Measurements from ENCODE around the gene COL6A2. TPM values are rescaled to one million over a fixed set of nuclear protein-coding genes. Genes with fewer than 3 reads are reported as not detected.
"Not testable (repeated sequence)": the region's sequence is repeated elsewhere in the genome, so short reads cannot be mapped to it uniquely, and the experiment has no call there.

COL6A2 gene
- total RNA-seq, 2 donors from 2014 or later, result 0.88 to 4.2 TPM

DNA sequence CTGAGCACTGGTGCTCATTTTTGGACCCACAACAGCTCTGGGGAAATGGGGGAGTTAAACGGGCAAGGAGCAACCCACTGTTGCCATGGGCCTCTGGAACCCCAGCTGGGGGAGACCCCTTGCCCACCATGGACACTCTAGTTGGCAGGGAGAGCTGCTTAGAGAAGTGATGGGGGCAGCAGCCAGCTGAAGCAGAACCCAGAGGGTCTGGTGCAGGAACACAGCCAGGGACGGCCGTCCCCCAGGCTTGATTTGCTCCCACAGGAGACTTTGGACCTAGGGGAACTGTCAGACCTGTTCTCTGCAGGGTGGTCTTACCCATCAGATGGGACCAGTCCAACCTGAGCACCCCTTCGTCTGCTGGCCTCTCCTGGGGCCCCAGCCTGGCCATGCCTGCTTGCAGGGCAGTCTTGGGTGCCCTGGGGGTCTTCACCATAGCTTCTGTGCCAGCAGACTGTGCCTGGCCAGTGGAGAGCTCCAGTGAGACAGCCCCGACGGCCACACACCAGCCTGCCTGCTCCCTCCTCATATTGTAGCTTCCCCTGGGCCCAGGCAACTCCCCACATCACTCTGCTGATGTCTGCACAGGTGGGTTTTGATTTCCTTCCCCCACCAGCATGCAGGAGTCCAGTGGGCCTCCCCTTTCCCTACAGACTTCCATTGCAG lies 75.1 kb downstream of the COL6A2 start:
- ATAC-seq (no peak), DNase-seq (ENCODE audit: low spot score) (peak; percentile 53)
- no peak overlapping the region for H3K4me3 Mint-ChIP-seq
- H3K27ac Mint-ChIP-seq, result no peak overlapping the region
- peaks cover 6 to 31% of the 10 kb centered on the region in 2 donors for H3K27me3 Mint-ChIP-seq
- H3K9me3 Mint-ChIP-seq, result peaks cover 4% of the 10 kb centered on the region
- peaks cover 0 to 4% of the 10 kb centered on the region in 2 donors for H3K4me1 Mint-ChIP-seq (ENCODE audit: low read depth in 2 of 2)
- H3K36me3 Mint-ChIP-seq, result peaks cover 22% of the 10 kb centered on the region

DNA sequence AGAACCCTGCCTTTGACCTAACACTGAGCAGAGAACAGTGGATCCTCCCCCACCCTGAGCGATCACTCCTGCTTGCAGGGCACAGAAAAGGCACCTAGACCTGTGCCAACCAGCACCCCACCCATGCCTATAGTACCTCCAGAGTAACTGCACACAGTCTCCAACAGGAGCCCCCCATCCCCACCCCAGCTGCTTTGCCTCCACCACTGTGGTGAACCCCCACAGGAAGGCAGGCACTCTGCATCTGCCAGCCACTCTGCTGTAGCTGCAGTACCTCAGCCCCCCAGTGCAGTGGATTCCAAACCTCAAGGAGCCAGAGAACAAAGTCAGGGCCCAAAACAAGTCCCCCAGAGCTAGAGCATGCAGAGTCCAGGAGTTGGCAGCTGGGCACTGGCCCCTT lies 75.7 kb downstream of the COL6A2 start:
- DNase-seq (ENCODE audit: low spot score), result peak; percentile 45
- Mint-ChIP-seq H3K9me3 (peaks cover 4% of the 10 kb centered on the region), H3K27me3 (peaks cover 6 to 31% of the 10 kb centered on the region in 2 donors), H3K4me1 (ENCODE audit: low read depth in 2 of 2) (peaks cover 0 to 4% of the 10 kb centered on the region in 2 donors), H3K27ac (no peak overlapping the region), H3K4me3 (no peak overlapping the region), H3K36me3 (peaks cover 22% of the 10 kb centered on the region)
- ATAC-seq, result no peak

DNA sequence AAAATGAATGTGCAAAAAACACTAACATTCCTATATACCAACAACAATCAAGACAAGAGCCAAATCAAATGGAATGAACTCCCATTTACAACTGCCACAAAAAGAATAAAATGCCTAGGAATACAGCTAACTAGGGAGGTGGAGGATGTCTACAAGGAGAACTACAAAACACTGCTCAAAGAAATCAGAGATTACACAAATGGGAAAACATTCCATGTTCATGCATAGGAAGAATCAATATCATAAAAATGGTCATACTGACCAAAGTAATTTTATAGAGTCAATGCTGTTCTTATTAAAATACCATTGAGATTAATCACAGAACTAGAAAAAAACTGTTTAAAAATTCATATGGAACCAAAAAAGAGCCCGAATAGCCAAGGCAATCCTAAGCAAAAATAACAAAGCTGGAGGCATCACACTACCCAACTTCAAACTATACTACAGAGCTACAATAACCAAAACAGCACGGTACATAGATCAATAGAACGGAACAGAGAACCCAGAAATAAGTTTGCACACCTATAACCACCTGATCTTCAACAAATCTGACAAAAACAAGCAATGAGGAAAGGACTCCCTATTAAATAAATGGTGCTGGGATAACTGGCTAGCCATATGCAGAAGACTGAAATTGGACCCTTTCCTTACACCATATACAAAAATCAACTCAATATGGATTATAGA lies 78.7 kb downstream of the COL6A2 start:
- not testable (repeated sequence) for H3K9me3 Mint-ChIP-seq; H3K4me3 Mint-ChIP-seq; ATAC-seq; H3K27ac Mint-ChIP-seq; H3K4me1 Mint-ChIP-seq (ENCODE audit: low read depth in 2 of 2); DNase-seq (ENCODE audit: low spot score)
- peaks cover 6 to 31% of the 10 kb centered on the region in 2 donors for H3K27me3 Mint-ChIP-seq
- peaks cover 22% of the 10 kb centered on the region for H3K36me3 Mint-ChIP-seq

DNA sequence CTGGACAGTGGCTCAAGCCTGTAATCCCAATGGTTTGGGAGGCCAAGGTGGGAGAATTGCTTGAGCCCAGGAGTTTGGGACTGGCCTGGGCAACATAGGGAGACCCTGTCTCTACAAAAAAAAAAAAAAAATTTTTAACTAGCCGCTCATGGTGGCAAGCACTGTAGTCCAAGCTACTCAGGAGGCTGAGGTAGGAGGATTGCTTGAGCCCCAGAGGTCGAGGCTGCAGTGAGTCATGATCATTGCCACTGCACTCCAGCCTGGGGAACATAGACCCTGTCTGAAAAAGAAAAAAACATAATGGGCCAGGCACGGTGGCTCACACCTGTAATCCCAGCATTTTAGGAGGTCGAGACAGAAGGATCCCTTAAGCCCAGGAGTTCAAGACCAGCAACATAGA lies 81.0 kb downstream of the COL6A2 start:
- H3K27ac Mint-ChIP-seq, result no peak overlapping the region
- H3K36me3 Mint-ChIP-seq, result peaks cover 22% of the 10 kb centered on the region
- no peak overlapping the region for H3K4me3 Mint-ChIP-seq
- peaks cover 6 to 31% of the 10 kb centered on the region in 2 donors for H3K27me3 Mint-ChIP-seq
- H3K9me3 Mint-ChIP-seq, result peaks cover 4% of the 10 kb centered on the region
- no peak for ATAC-seq
- DNase-seq (ENCODE audit: low spot score), result no peak
- H3K4me1 Mint-ChIP-seq (ENCODE audit: low read depth in 2 of 2), result no peaks in the 10 kb centered on the region

Other genes starting within 250 kb of the COL6A2 start
- not detected for gene COL6A1, start 116.3 kb upstream of the COL6A2 start, total RNA-seq
- not detected for gene FTCD, start 57.5 kb downstream of the COL6A2 start, total RNA-seq
- gene SPATC1L, start 86.3 kb downstream of the COL6A2 start, total RNA-seq, result 1 to 10 TPM in 1 of 2 donors, not detected in 1; 5.0 TPM
- 10 to 100 TPM; 32.6 to 54.4 TPM for gene LSS, start 130.7 kb downstream of the COL6A2 start, total RNA-seq
- 100 to 1,000 TPM; 161 to 193 TPM for gene MCM3AP, start 187.5 kb downstream of the COL6A2 start, total RNA-seq
- gene YBEY, start 188.2 kb downstream of the COL6A2 start, total RNA-seq, result 10 to 100 TPM in 1 of 2 donors, 1 to 10 TPM in 1; 8.1 to 10.9 TPM
- gene C21orf58, start 225.8 kb downstream of the COL6A2 start, total RNA-seq, result 10 to 100 TPM; 12.3 to 49.3 TPM
- 100 to 1,000 TPM in 1 of 2 donors, 10 to 100 TPM in 1; 58.1 to 120 TPM for gene PCNT, start 226.0 kb downstream of the COL6A2 start, total RNA-seq